ENCODE results near the gene CAAP1.
"Not testable (repeated sequence)": the region's sequence is repeated elsewhere in the genome, so short reads cannot be mapped to it uniquely, and the experiment has no call there.

Gene CAAP1

GRCh38 chr9:26892251-26893029 is at the start of gene CAAP1:
TSS of gene CAAP1 (minus strand) at chr9:26892802. CDS start at chr9:26892715, 87 bp downstream.
- DNase-seq (ENCODE audit: low read depth in 3 of 3) = peak; percentile 81 to 90 (median 87)

GRCh38 chr9:26940779-26941178 is 48.2 kb upstream of the CAAP1 start:
- no peak for DNase-seq (ENCODE audit: low read depth in 3 of 3)

- no peak for DNase-seq (ENCODE audit: low read depth in 3 of 3)
Measured at GRCh38 chr9:26939955-26940711, 47.5 kb upstream of the CAAP1 start.

- DNase-seq (ENCODE audit: low read depth in 3 of 3) = no peak
Measured at GRCh38 chr9:26937816-26938371, 45.3 kb upstream of the CAAP1 start.

GRCh38 chr9:26935847-26936246 is 43.2 kb upstream of the CAAP1 start:
- no peak for DNase-seq (ENCODE audit: low read depth in 3 of 3)

DNA sequence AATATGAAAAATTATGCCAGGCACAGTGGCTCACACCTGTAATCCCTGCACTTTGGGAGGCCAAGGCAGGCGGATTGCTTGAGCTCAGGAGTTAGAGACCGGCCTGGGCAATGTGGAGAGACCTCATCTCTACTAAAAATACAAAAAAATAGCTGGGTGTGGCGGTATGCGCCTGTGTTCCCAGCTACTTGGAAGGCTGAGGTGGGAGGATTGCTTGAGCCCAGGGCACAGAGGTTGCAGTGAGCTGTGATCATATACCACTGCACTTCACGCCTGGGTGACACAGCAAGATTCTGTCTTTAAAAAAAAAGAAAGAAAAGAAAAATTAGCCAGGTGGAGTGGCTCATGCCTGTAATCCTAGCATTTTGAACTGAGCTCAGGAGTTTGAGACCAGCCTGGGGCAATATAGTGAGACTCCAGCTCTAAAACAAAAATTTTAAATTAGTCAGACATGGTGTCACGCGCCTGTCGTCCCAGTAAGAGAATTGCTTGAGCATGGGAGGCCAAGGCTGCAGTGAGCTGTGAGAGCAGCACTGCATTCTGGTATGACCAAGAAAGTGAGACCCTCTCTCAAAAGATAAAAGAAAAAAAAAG is 36.4 kb upstream of the CAAP1 start:
- DNase-seq (ENCODE audit: low read depth in 3 of 3) = no peak

DNA sequence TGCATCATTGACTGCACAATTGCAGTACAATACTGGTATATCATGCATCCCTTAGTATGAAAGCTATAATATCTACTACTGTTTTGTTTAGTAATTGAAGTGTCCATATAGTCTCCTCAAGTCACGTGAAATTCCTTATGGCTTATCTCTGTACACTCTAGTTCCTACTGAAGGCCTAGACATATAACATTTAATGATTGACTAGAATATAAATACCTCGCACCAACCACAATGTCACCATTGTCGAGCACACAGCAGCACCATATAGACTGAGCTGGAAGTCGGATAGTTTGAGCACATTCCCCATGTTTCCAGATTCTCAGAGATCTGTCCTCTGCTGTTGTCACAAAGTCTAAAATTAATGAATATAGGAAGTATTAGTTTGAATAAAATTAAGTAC is 33.0 kb upstream of the CAAP1 start:
- DNase-seq (ENCODE audit: low read depth in 3 of 3) = no peak

GRCh38 chr9:26919698-26920097 is 27.1 kb upstream of the CAAP1 start:
- DNase-seq (ENCODE audit: low read depth in 3 of 3) = no peak

GRCh38 chr9:26913138-26913668 is 20.6 kb upstream of the CAAP1 start:
- DNase-seq (ENCODE audit: low read depth in 3 of 3) = no peak

- DNase-seq (ENCODE audit: low read depth in 3 of 3) = no peak
Measured at GRCh38 chr9:26904671-26905070, 12.1 kb upstream of the CAAP1 start.

DNA sequence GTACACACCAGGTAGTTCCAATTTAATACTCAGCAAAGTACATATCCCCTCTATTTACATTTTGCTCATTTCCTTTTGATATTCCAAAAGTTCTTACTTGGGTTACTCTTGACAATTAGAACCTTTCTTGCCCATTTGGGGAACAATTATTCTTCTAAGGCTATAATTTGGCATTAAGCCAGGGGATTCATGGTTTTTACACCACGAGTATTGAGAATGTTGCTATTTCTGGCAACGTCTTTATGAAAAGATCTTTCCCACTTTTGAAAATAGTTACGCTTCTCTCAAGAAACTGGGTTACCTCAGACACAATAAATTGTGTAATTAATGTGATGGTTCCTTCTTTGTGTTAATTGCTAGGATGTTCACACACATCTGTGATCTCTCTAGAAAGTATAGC is 11.5 kb upstream of the CAAP1 start:
- DNase-seq (ENCODE audit: low read depth in 3 of 3) = no peak

GRCh38 chr9:26893030-26893676 is 551 bp upstream of the CAAP1 start:
- no peak for DNase-seq (ENCODE audit: low read depth in 3 of 3)

DNA sequence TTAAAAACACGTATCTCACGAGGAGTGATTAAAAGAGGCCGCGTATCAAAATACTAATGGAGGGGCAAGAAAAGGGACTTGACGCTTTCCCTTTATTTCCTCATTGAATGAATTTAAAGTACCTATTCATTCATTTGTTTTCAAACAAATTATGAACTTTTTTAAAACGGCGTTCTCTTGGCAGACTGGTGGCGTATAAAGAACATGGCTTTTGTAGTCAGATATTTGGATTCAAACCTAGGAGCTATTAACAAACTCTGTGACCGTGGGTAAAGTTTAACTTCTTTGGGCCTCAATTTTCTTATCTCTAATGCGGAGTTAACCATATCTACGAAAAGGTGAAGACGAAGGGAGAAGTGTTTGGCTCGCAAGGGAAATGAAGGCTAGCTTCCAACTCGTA is 876 bp downstream of the CAAP1 start:
- DNase-seq (ENCODE audit: low read depth in 3 of 3) = no peak

DNA sequence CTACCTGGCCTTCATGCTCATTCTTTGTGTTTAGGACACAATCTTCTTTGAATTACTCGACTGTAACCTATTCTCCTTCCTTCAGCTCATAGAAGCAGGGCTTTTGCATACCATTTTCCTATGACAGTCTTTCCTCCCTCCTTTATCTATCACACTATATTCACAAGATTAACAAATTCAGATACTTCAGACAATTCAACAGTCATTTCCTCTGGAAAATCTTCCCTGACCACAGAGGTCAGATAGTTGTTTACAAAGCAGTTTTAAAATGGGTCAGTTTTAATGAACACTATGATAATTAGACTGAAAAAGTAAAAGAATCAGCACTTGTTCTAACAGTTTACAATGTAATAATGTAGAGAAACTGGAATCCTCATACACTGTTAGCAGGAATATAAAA is 4.3 kb downstream of the CAAP1 start:
- DNase-seq (ENCODE audit: low read depth in 3 of 3) = no peak

GRCh38 chr9:26882154-26882553 is 10.4 kb downstream of the CAAP1 start:
- DNase-seq (ENCODE audit: low read depth in 3 of 3) = no peak

DNA sequence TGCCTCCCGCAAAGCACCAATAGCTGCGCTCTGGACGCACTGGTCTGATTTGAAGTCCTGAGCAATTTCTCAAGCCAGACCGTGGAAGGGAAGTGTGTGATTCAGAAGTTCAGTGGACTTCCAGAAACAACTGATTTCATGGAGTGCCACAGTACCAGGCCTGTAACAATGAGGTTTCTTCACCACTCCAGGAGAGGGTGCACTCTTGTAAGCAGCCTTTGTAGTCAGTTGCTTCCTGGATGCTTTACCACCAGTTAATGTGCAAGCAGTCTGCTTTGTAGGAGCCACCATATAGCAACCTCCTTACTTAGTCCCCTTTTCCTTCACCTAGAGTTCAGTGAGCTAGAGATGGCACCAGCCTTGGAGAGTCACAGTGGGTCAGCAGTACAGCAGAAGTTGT is 12.3 kb downstream of the CAAP1 start:
- DNase-seq (ENCODE audit: low read depth in 3 of 3) = no peak

- not testable (repeated sequence) for DNase-seq (ENCODE audit: low read depth in 3 of 3)
Measured at GRCh38 chr9:26875155-26875554, 17.4 kb downstream of the CAAP1 start.

DNA sequence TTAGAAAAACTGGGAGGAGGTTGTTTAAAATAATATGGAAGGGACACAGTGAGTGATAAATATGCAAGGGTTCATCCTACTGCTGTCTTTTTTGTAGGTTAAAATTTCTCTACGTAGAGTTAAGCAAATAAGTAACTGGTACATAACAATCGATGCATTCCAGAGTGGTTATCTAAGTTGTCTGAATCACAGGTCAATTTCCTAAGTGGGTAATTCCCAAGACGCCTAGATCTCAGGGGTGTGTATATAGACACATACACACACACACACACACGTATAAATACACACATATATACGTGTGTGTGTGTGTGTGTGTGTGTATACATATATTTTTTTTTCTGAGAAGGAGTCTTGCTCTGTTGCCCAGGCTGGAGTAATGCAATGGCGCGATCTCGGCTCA is 22.3 kb downstream of the CAAP1 start:
- DNase-seq (ENCODE audit: low read depth in 3 of 3) = no peak

DNA sequence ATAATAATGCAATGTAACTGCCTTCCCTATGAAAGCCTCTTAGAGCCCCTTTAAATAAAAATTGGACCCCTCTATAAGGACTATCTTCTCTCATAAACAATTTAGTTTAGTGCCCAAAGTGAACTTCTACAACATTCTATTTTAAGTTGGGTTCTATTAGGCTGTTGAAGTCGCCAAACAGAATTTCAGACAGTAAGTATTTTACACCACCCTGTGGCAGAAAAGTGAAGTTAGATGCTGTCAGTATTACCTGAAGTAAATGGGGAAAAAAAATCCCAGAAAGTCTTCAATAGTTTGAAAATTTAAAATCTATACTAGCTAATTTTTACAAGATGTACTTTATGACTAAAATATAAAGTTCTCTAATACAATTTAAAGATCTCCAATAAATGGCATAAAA is 29.5 kb downstream of the CAAP1 start:
- DNase-seq (ENCODE audit: low read depth in 3 of 3) = no peak

- DNase-seq (ENCODE audit: low read depth in 3 of 3) = no peak
Measured at GRCh38 chr9:26856413-26857032, 36.1 kb downstream of the CAAP1 start.

DNA sequence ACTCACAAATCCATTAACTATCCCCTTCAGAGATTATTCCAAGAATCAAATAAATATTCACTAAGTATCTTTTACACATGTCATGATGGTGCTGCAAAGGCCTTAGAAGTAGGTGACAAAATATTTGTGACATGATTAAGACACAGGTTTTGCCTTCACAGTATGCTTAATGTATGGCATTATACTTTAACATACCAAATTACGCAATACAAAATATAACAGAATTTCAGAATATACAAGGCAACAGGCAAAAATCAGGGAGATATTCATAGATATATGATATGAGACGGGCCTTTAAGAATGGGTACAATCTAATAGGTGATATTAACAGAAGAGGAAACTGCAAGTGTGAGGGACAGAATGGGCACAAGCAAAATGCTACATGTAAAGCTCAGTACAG is 41.6 kb downstream of the CAAP1 start:
- DNase-seq (ENCODE audit: low read depth in 3 of 3) = no peak

Data from stimulated activated CD4-positive, alpha-beta T cell treated with anti-CD3 and anti-CD28 coated beads, TNF-alpha, amount 100 ng/mL, for 4 hours (primary cell).